ENCODE measurements around the gene TANGO6. TPM values are rescaled to one million over a fixed set of nuclear protein-coding genes. Genes with fewer than 3 reads are reported as not detected.

TANGO6 gene
- total and polyA plus RNA-seq, 8 donors = 2.6 to 9.3 (median 6.3) TPM

DNA sequence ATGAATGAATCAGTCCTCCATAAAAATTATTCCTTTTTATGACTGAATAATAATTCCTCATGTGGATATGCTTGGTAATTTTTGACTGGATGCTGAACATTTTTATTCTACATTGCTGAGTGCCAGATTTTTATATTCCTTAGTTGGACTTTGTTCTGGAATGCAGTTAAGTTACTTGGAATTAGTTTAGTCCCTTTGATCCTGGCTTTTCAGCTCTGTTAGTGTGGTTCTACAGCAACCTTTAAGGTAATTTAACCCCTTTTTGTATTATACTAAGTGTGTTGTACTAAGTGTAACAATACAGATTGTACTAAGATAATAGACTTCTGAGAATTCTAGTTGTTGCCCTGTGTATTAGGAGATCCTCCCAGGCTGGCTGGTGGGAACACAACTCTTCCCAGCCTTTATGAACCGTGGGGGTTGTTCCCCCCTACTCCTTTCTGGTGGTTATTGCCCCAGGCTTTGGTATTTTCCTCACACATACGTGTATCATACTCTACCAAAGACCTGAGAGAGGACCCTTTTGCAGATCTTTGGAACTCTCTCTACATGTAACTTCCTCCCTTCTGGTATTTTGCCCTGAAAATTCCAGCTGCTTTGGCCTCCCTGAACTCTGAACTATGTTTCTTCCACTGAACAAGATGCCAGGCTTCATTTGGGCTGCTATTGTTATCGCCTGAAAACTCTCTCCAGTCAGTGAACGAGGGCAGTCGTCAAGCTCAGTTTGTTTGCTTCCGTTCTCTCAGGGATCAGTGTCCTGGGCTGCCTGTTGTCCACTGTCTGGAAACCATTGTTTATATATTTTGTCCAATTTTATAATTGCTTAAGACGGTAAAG is 30.5 kb downstream of the TANGO6 start:
- 82 to 85% methylated on average over 7 of the region's 7 CpGs for WGBS, 2 donors
- H3K4me1 ChIP-seq = no peaks in the 10 kb centered on the region
- intact Hi-C loops (cut with DNase I) = no loop called here
- H3K4me3 ChIP-seq = no peak overlapping the region
- TF ChIP-seq, protein P1, sequence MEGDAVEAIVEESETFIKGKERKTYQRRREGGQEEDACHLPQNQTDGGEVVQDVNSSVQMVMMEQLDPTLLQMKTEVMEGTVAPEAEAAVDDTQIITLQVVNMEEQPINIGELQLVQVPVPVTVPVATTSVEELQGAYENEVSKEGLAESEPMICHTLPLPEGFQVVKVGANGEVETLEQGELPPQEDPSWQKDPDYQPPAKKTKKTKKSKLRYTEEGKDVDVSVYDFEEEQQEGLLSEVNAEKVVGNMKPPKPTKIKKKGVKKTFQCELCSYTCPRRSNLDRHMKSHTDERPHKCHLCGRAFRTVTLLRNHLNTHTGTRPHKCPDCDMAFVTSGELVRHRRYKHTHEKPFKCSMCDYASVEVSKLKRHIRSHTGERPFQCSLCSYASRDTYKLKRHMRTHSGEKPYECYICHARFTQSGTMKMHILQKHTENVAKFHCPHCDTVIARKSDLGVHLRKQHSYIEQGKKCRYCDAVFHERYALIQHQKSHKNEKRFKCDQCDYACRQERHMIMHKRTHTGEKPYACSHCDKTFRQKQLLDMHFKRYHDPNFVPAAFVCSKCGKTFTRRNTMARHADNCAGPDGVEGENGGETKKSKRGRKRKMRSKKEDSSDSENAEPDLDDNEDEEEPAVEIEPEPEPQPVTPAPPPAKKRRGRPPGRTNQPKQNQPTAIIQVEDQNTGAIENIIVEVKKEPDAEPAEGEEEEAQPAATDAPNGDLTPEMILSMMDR (IDR thresholded peaks at IDR 0.05) = no peak
- H3K27me3 ChIP-seq = no peaks in the 10 kb centered on the region
- no peak for FAIRE-seq
- no peaks in the 10 kb centered on the region for H3K36me3 ChIP-seq
- no peaks in the 10 kb centered on the region for H3K9me3 ChIP-seq
- no peak for ATAC-seq
- H3K27ac ChIP-seq = no peak overlapping the region
- DNase-seq = no peak

- 84 to 92% methylated on average over 2 to 3 of the region's 4 CpGs for WGBS, 2 donors
- TF ChIP-seq, protein P1 (IDR thresholded peaks at IDR 0.05) = no peak
- intact Hi-C loops (cut with DNase I) = no loop called here
- Histone ChIP-seq H3K4me1 (no peaks in the 10 kb centered on the region), H3K9me3 (no peaks in the 10 kb centered on the region), H3K4me3 (no peak overlapping the region), H3K36me3 (no peaks in the 10 kb centered on the region), H3K27me3 (no peaks in the 10 kb centered on the region), H3K27ac (no peak overlapping the region)
- FAIRE-seq (no peak), ATAC-seq (no peak), DNase-seq (no peak)
Measured at GRCh38 chr16:68875871-68876270, 32.5 kb downstream of the TANGO6 start.

- peaks cover 0 to 6% (median 0%) of the 10 kb centered on the region in 3 donors for H3K4me1 ChIP-seq
- intact Hi-C loops (cut with DNase I) = no loop called here
- H3K27me3 ChIP-seq = no peaks in the 10 kb centered on the region
- no peak overlapping the region for H3K4me3 ChIP-seq
- H3K9me3 ChIP-seq = no peaks in the 10 kb centered on the region
- 92 to 95% methylated on average over 6 of the region's 6 CpGs for WGBS, 2 donors
- DNase-seq (no peak), FAIRE-seq (no peak), ATAC-seq (no peak)
- no peak overlapping the region for H3K27ac ChIP-seq
- TF ChIP-seq, protein P1 (IDR thresholded peaks at IDR 0.05) = no peak
- peaks cover 0 to 3% (median 0%) of the 10 kb centered on the region in 3 donors for H3K36me3 ChIP-seq
Measured at GRCh38 chr16:68883685-68884084, 40.4 kb downstream of the TANGO6 start.

GRCh38 chr16:68884401-68884800 is 41.1 kb downstream of the TANGO6 start:
- Histone ChIP-seq H3K4me1 (peaks cover 0 to 6% (median 0%) of the 10 kb centered on the region in 3 donors), H3K9me3 (no peaks in the 10 kb centered on the region), H3K27ac (peak overlapping the region in 1 of 4 donors; percentile 21), H3K27me3 (no peaks in the 10 kb centered on the region), H3K4me3 (no peak overlapping the region), H3K36me3 (peaks cover 0 to 3% (median 0%) of the 10 kb centered on the region in 3 donors)
- WGBS, 2 donors = 61 to 71% methylated on average over 1 of the region's 1 CpG
- intact Hi-C loops (cut with DNase I) = no loop called here
- no peak for DNase-seq
- ATAC-seq = no peak
- FAIRE-seq = no peak
- TF ChIP-seq, protein P1 (IDR thresholded peaks at IDR 0.05) = no peak

Data from pancreas (tissue), 10 donors.